NB4 (cell line): ENCODE measurements around the gene MUC13.
"Not testable (repeated sequence)": the region's sequence is repeated elsewhere in the genome, so short reads cannot be mapped to it uniquely, and the experiment has no call there.

ENCODE experiments used
- CTCF ChIP-seq: IDR thresholded peaks from one replicate; pipeline ENCODE4 v1.5.1; 2012; ENCODE audit warnings: low read depth, low read length
- POLR2A ChIP-seq: IDR thresholded peaks from 2 replicates; pipeline ENCODE4 v1.6.1; 2011; ENCODE audit warnings: mild to moderate bottlenecking; ENCODE audit not compliant: insufficient read length; ENCODE audit errors: extremely low read depth
- TF ChIP-seq, protein P1 (sequence below): IDR thresholded peaks from 2 replicates; pipeline ENCODE4 v1.6.1; 2011; ENCODE audit warnings: low read depth, low read length

DNA sequence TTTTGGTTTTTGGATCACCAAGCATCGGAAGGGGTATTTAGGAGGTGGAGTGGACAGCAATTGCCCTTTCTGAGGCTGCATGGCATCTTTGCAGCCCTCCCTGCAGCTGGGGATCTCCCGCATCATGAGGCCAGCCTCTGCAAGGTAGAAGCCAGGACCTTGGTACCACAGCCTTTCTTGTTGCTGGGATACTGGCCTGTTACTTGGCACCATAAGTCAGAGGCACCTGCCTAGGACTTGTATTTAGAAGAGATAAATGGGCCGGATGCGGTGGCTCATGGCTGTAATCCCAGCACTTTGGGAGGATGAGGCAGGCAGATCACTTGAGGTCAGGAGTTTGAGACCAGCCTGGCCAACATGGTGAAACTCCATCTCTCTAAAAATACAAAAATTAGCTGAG lies 23.4 kb upstream of the MUC13 start:
- TF ChIP-seq CTCF, POLR2A: not testable (repeated sequence)
- TF ChIP-seq, protein P1, sequence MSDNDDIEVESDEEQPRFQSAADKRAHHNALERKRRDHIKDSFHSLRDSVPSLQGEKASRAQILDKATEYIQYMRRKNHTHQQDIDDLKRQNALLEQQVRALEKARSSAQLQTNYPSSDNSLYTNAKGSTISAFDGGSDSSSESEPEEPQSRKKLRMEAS = not testable (repeated sequence)
